GM19240 (cell line): ENCODE data around the gene TMCC1.
"Not testable (repeated sequence)": the region's sequence is repeated elsewhere in the genome, so short reads cannot be mapped to it uniquely, and the experiment has no call there.

Experiments used
- DNase-seq: peaks from one replicate; pipeline ENCODE4 v3.0.0; 2011; ENCODE audit warnings: low spot score; ENCODE audit not compliant: insufficient read length

Gene TMCC1

GRCh38 chr3:129612534-129613366, 280.8 kb downstream of the TMCC1 start:
- no peak for DNase-seq

- no peak for DNase-seq
Measured at GRCh38 chr3:129611812-129612533, 281.5 kb downstream of the TMCC1 start.

GRCh38 chr3:129611446-129611800, 282.1 kb downstream of the TMCC1 start:
- no peak for DNase-seq

- not testable (repeated sequence) for DNase-seq
Measured at GRCh38 chr3:129610794-129611445, 282.6 kb downstream of the TMCC1 start.

- DNase-seq, result no peak
Measured at GRCh38 chr3:129610276-129610675, 283.2 kb downstream of the TMCC1 start.

GRCh38 chr3:129609591-129610182, 283.8 kb downstream of the TMCC1 start:
- DNase-seq, result no peak

- no peak for DNase-seq
Measured at GRCh38 chr3:129608936-129609590, 284.4 kb downstream of the TMCC1 start.

- DNase-seq, result no peak
Measured at GRCh38 chr3:129608087-129608935, 285.2 kb downstream of the TMCC1 start.

GRCh38 chr3:129607391-129608068, 286.0 kb downstream of the TMCC1 start:
- DNase-seq, result no peak

- DNase-seq, result no peak
Measured at GRCh38 chr3:129606636-129607390, 286.7 kb downstream of the TMCC1 start, which contains the start of gene PLXND1. PLXND1 (minus strand) TSS chr3:129606676; CDS start chr3:129606639, 37 bp downstream.

- DNase-seq, result no peak
Measured at GRCh38 chr3:129605922-129606635, 287.4 kb downstream of the TMCC1 start.

GRCh38 chr3:129605203-129605921, 288.1 kb downstream of the TMCC1 start:
- DNase-seq, result no peak

GRCh38 chr3:129604767-129605166, 288.7 kb downstream of the TMCC1 start:
- DNase-seq, result no peak

GRCh38 chr3:129603991-129604749, 289.3 kb downstream of the TMCC1 start:
- no peak for DNase-seq

- DNase-seq, result no peak
Measured at GRCh38 chr3:129603561-129603942, 290.0 kb downstream of the TMCC1 start.

GRCh38 chr3:129602730-129603560, 290.6 kb downstream of the TMCC1 start:
- no peak for DNase-seq
